Peyer's patch (tissue), 4 donors: ENCODE results near the gene GFOD1. TPM values are rescaled to one million over a fixed set of nuclear protein-coding genes. Genes with fewer than 3 reads are reported as not detected.

Experiments
- DNase-seq, 3 donors: peaks; one replicate each; pipeline ENCODE4 v3.0.0-alpha.2; 2017 to 2019
- H3K27ac ChIP-seq, 4 donors: fragments of 200-600 bp; sonication (generic); one replicate each; pipeline ENCODE4 v1.5.1; 2016 to 2019
- H3K27me3 ChIP-seq, 2 donors: fragments of 200-600 bp; sonication (generic); one replicate each; pipeline ENCODE4 v1.5.1; 2019
- H3K36me3 ChIP-seq, 3 donors: fragments of 200-600 bp; sonication (generic); one replicate each; pipeline ENCODE4 v1.5.1; 2016 to 2019
- H3K4me1 ChIP-seq, 4 donors: fragments of 200-600 bp; sonication (generic); one replicate each; pipeline ENCODE4 v1.5.1; 2016 to 2019
- H3K4me3 ChIP-seq, 4 donors: fragments of 200-600 bp; sonication (generic); 1 replicate in 3 of 4; 2 replicates in 1 of 4; pipeline ENCODE4 v1.5.1; 2016 to 2019; ENCODE audit warnings: mild to moderate bottlenecking in 1 of 4
- H3K9me3 ChIP-seq, 4 donors: fragments of 200-600 bp; sonication (generic); one replicate each; pipeline ENCODE4 v1.5.1; 2016 to 2019; ENCODE audit warnings: mild to moderate bottlenecking in 1 of 4
- CTCF ChIP-seq, 6 experiments: fragments of 450-650 bp in 4 of 6; fragments of 200-600 bp in 2 of 6; sonication (generic) in 1 of 6; IDR thresholded peaks; one replicate each; pipeline ENCODE4 v1.5.1; 2017 to 2019; ENCODE audit warnings: antibody characterized with exemption in 6 of 6, mild to moderate bottlenecking in 3 of 6, moderate library complexity in 1 of 6
- POLR2A ChIP-seq, 2 donors: fragments of 450-650 bp; IDR thresholded peaks; one replicate each; pipeline ENCODE4 v1.5.1; 2017; ENCODE audit warnings: antibody characterized with exemption in 2 of 2, mild to moderate bottlenecking in 2 of 2, moderate library complexity in 2 of 2
- total RNA-seq, 4 donors: library from RNA; depleted of rRNA; stranded (reverse); fragments of >200 nt; gene quantifications; one replicate each; pipeline ENCODE4 v1.1.0, GENCODE V29; 2016

GFOD1 gene
- total RNA-seq, 4 donors from 2014 or later = 10.7 to 24.2 (median 17.6) TPM

GRCh38 chr6:13412639-13413465 is 74.5 kb downstream of the GFOD1 start:
- no peaks in the 10 kb centered on the region for H3K27me3 ChIP-seq
- no peaks in the 10 kb centered on the region for H3K9me3 ChIP-seq
- TF ChIP-seq CTCF (IDR thresholded peaks at IDR 0.05) (no peak), POLR2A (IDR thresholded peaks at IDR 0.05) (no peak)
- H3K4me3 ChIP-seq = no peak overlapping the region
- H3K4me1 ChIP-seq = peaks cover 0 to under 1% (median 0%) of the 10 kb centered on the region in 4 donors
- no peak for DNase-seq
- no peaks in the 10 kb centered on the region for H3K36me3 ChIP-seq
- peak overlapping the region in 2 of 4 donors; percentile 20 to 36 for H3K27ac ChIP-seq

GRCh38 chr6:13412211-13412610 is 75.2 kb downstream of the GFOD1 start:
- no peak overlapping the region for H3K4me3 ChIP-seq
- H3K27me3 ChIP-seq = no peaks in the 10 kb centered on the region
- peaks cover 0 to 3% (median 0%) of the 10 kb centered on the region in 4 donors for H3K4me1 ChIP-seq
- no peaks in the 10 kb centered on the region for H3K9me3 ChIP-seq
- peak overlapping the region in 1 of 4 donors; percentile 20 for H3K27ac ChIP-seq
- H3K36me3 ChIP-seq = no peaks in the 10 kb centered on the region
- TF ChIP-seq POLR2A (IDR thresholded peaks at IDR 0.05) (no peak), CTCF (IDR thresholded peaks at IDR 0.05) (no peak)
- DNase-seq = no peak

- Histone ChIP-seq H3K9me3 (no peaks in the 10 kb centered on the region), H3K4me1 (peaks cover 0 to 4% (median 0%) of the 10 kb centered on the region in 4 donors), H3K4me3 (no peak overlapping the region), H3K27me3 (no peaks in the 10 kb centered on the region), H3K27ac (no peak overlapping the region), H3K36me3 (no peaks in the 10 kb centered on the region)
- DNase-seq = no peak
- no peak for TF ChIP-seq POLR2A (IDR thresholded peaks at IDR 0.05)
- no peak for TF ChIP-seq CTCF (IDR thresholded peaks at IDR 0.05)
Measured at GRCh38 chr6:13411484-13411883, 75.9 kb downstream of the GFOD1 start.

GRCh38 chr6:13409991-13410390 is 77.4 kb downstream of the GFOD1 start:
- H3K9me3 ChIP-seq = no peaks in the 10 kb centered on the region
- no peaks in the 10 kb centered on the region for H3K27me3 ChIP-seq
- peaks cover 0 to 9% (median 0%) of the 10 kb centered on the region in 4 donors for H3K4me1 ChIP-seq
- no peak overlapping the region for H3K27ac ChIP-seq
- no peaks in the 10 kb centered on the region for H3K36me3 ChIP-seq
- no peak for TF ChIP-seq POLR2A (IDR thresholded peaks at IDR 0.05)
- no peak for TF ChIP-seq CTCF (IDR thresholded peaks at IDR 0.05)
- H3K4me3 ChIP-seq = no peak overlapping the region
- no peak for DNase-seq

GRCh38 chr6:13407709-13408695 is 79.4 kb downstream of the GFOD1 start:
- peak overlapping the region in 2 of 4 donors; percentile 55 to 60 for H3K27ac ChIP-seq
- no peaks in the 10 kb centered on the region for H3K9me3 ChIP-seq
- no peaks in the 10 kb centered on the region for H3K27me3 ChIP-seq
- peaks cover 0 to 9% (median 0%) of the 10 kb centered on the region in 4 donors for H3K4me1 ChIP-seq
- H3K4me3 ChIP-seq = no peak overlapping the region
- TF ChIP-seq CTCF (IDR thresholded peaks at IDR 0.05) (no peak), POLR2A (IDR thresholded peaks at IDR 0.05) (no peak)
- DNase-seq = no peak
- H3K36me3 ChIP-seq = no peaks in the 10 kb centered on the region
